Endothelial cell of umbilical vein (primary cell): ENCODE measurements around the gene CDH22.

ENCODE experiments used
- EZH2 ChIP-seq: IDR thresholded peaks from 2 replicates; pipeline ENCODE4 v1.6.1; 2012; ENCODE audit warnings: borderline replicate concordance, low read depth, mild to moderate bottlenecking, moderate library complexity, low read length, inconsistent platforms; ENCODE audit not compliant: severe bottlenecking
- FOS ChIP-seq: IDR thresholded peaks from 2 replicates; pipeline ENCODE4 v1.6.1; 2011; ENCODE audit warnings: mild to moderate bottlenecking, low read length, moderate library complexity, borderline replicate concordance; ENCODE audit not compliant: insufficient read depth
- GATA2 ChIP-seq: IDR thresholded peaks from 2 replicates; pipeline ENCODE4 v1.7.0; 2011; ENCODE audit warnings: low read depth, mild to moderate bottlenecking, moderate library complexity, mixed read lengths, low read length; ENCODE audit not compliant: insufficient read length, insufficient read depth
- JUN ChIP-seq: IDR thresholded peaks from 2 replicates; pipeline ENCODE4 v1.6.1; 2011; ENCODE audit warnings: borderline replicate concordance, low read depth; ENCODE audit not compliant: insufficient read length, insufficient read depth
- POLR2A ChIP-seq: IDR thresholded peaks from 2 replicates; pipeline ENCODE4 v1.6.1; 2012; ENCODE audit warnings: low read depth, mild to moderate bottlenecking, control low read depth, low read length
- POLR2AphosphoS5 ChIP-seq: IDR thresholded peaks from 2 replicates; pipeline ENCODE4 v1.6.1; 2012; ENCODE audit warnings: low read depth, mild to moderate bottlenecking, control low read depth, low read length, moderate library complexity; ENCODE audit not compliant: insufficient read depth
- TF ChIP-seq, protein P1 (sequence below), 2 donors: IDR thresholded peaks; 1 replicate in 1 of 2; 2 replicates in 1 of 2; pipeline ENCODE4 v1.5.1; 2011; ENCODE audit warnings: low read length in 2 of 2, mild to moderate bottlenecking in 2 of 2, moderate library complexity in 2 of 2, control low read depth in 1 of 2, inconsistent platforms in 1 of 2, low read depth in 1 of 2; ENCODE audit not compliant: insufficient read depth in 1 of 2; ENCODE audit errors: extremely low read depth in 1 of 2
- TF ChIP-seq, protein P2 (sequence below): IDR thresholded peaks from 2 replicates; pipeline ENCODE4 v1.6.1; 2011; ENCODE audit not compliant: insufficient read depth, insufficient read length

DNA sequence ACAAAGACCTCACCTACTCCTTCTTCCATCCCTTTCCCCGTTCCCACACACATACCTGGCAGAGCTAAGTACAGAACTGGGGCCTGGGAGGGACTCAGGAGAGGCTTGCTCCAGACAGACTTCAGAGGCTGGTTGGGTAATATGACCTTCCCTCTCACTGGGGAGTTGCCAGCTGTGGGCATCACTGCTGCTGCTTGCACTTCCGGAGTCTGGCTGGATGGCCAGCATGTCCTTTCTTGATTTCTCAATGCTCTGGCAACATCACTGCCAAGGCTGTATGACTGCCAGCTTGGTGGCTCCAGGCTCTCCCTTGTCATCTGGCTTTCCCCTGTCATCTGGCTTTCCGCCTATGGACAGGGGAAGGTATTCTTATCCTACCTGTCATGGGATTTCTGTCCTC, 47.8 kb downstream of the CDH22 start:
- TF ChIP-seq, protein P1, sequence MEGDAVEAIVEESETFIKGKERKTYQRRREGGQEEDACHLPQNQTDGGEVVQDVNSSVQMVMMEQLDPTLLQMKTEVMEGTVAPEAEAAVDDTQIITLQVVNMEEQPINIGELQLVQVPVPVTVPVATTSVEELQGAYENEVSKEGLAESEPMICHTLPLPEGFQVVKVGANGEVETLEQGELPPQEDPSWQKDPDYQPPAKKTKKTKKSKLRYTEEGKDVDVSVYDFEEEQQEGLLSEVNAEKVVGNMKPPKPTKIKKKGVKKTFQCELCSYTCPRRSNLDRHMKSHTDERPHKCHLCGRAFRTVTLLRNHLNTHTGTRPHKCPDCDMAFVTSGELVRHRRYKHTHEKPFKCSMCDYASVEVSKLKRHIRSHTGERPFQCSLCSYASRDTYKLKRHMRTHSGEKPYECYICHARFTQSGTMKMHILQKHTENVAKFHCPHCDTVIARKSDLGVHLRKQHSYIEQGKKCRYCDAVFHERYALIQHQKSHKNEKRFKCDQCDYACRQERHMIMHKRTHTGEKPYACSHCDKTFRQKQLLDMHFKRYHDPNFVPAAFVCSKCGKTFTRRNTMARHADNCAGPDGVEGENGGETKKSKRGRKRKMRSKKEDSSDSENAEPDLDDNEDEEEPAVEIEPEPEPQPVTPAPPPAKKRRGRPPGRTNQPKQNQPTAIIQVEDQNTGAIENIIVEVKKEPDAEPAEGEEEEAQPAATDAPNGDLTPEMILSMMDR (IDR thresholded peaks at IDR 0.05; ENCODE audit: extremely low read depth in 1 of 2, insufficient read depth in 1 of 2, low read depth in 1 of 2, low read length in 2 of 2): no peak
- TF ChIP-seq POLR2AphosphoS5 (no peak), EZH2 (no peak), GATA2 (no peak), POLR2A (no peak), FOS (no peak), JUN (no peak)
- TF ChIP-seq, protein P2, sequence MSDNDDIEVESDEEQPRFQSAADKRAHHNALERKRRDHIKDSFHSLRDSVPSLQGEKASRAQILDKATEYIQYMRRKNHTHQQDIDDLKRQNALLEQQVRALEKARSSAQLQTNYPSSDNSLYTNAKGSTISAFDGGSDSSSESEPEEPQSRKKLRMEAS: no peak
